ENCODE results near the gene TOM1L1. TPM values are rescaled to one million over a fixed set of nuclear protein-coding genes. Genes with fewer than 3 reads are reported as not detected.

TOM1L1 gene
- total RNA-seq, 2 experiments from 2014 or later: not detected

DNA sequence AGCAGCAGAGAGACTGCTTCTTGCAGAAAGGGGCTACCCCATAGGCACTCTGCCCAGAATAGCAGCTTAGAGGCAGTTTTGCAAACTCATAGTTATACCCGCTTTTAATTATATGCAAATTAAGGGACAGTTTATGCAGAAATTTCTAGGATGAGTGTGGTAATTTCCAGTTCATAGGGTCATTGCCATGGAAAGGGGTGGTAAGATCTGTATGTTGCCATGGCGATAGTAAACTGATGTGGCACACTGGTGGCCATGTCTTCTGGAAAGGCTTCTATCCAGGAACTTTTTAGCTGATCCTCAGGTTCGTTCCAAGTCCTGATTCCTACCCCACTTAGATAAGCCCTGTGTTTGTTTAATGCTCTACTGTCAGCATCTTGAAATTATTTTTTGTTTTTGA is 74.1 kb downstream of the TOM1L1 start:
- Histone ChIP-seq H3K36me3 (ENCODE audit: insufficient read depth, low read length) (no peaks in the 10 kb centered on the region), H3K9me3 (ENCODE audit: low read length) (peaks cover 7% of the 10 kb centered on the region; the same call in 1 of the 2 replicates), H3K4me2 (ENCODE audit: low read length) (no peak overlapping the region), H3K9me2 (ENCODE audit: insufficient read depth, low read length) (no peaks in the 10 kb centered on the region; the same call in 1 of the 2 replicates), H2AFZ (ENCODE audit: low read length) (no peak overlapping the region), H3K27ac (ENCODE audit: low read depth, low read length, poor library complexity, severe bottlenecking) (no peak overlapping the region), H3K79me2 (ENCODE audit: insufficient read depth, low read depth, low read length) (peaks cover 16% of the 10 kb centered on the region; the same call in 1 of the 2 replicates), H4K20me1 (ENCODE audit: insufficient read depth, low read length) (no peaks in the 10 kb centered on the region), H3K4me3 (ENCODE audit: low read depth, low read length, poor library complexity, severe bottlenecking) (no peak overlapping the region), H3K4me1 (ENCODE audit: insufficient read depth, low read length, poor library complexity, severe bottlenecking) (peaks cover 5% of the 10 kb centered on the region)
- no peak for DNase-seq (ENCODE audit: low spot score)
- POLR2A ChIA-PET: interaction anchor here (0.7 to 1.4 kb wide), 2 partner anchors 10 to 203 kb away, joined by 3 read pairs; no protein-coding TSS in a partner anchor
- intact Hi-C loops (cut with micrococcal nuclease; ENCODE audit: unreplicated experiment): loop anchor here (5.0 kb wide), 1 partner anchor 448 kb away; the partner anchor contains the start of gene MMD
- TF ChIP-seq, protein P1, sequence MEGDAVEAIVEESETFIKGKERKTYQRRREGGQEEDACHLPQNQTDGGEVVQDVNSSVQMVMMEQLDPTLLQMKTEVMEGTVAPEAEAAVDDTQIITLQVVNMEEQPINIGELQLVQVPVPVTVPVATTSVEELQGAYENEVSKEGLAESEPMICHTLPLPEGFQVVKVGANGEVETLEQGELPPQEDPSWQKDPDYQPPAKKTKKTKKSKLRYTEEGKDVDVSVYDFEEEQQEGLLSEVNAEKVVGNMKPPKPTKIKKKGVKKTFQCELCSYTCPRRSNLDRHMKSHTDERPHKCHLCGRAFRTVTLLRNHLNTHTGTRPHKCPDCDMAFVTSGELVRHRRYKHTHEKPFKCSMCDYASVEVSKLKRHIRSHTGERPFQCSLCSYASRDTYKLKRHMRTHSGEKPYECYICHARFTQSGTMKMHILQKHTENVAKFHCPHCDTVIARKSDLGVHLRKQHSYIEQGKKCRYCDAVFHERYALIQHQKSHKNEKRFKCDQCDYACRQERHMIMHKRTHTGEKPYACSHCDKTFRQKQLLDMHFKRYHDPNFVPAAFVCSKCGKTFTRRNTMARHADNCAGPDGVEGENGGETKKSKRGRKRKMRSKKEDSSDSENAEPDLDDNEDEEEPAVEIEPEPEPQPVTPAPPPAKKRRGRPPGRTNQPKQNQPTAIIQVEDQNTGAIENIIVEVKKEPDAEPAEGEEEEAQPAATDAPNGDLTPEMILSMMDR (conservative IDR thresholded peaks at IDR 0.05; ENCODE audit: low read length): no peak
- TF ChIP-seq EZH2phosphoT487 (IDR thresholded peaks at IDR 0.05; ENCODE audit: borderline replicate concordance, low read depth, low read length): no peak
- no TSS peak for BruUV-seq (replicated peaks)
- CTCF ChIA-PET (ENCODE audit: unreplicated experiment): no interaction called here

DNA sequence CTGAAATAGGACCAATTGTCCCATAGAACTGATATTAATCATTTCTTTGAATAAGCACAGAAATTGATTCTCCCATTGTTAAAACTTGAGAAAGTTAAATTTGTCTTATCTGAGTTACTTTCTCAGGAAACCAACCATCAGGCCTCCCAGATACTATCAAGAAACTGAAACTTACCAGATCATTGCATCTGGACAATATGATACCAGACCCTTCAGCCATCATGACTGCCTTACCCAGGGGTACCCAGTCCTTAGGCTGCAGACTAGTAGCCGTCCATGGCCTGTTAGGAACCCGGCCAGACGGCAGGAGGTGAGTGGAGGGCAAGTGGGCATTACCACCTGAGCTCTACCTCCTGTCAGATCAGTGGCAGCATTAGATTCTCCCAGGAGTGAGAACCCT is 75.7 kb downstream of the TOM1L1 start:
- no TSS peak for BruUV-seq (replicated peaks)
- ChIA-PET POLR2A (no interaction called here), CTCF (ENCODE audit: unreplicated experiment) (no interaction called here)
- Histone ChIP-seq H3K36me3 (ENCODE audit: insufficient read depth, low read length) (no peaks in the 10 kb centered on the region; the same call in 1 of the 2 replicates), H3K9me3 (ENCODE audit: low read length) (peaks cover 20% of the 10 kb centered on the region; the same call in 1 of the 2 replicates), H3K4me3 (ENCODE audit: low read depth, low read length, poor library complexity, severe bottlenecking) (no peak overlapping the region), H3K9me2 (ENCODE audit: insufficient read depth, low read length) (no peaks in the 10 kb centered on the region; the same call in 1 of the 2 replicates), H4K20me1 (ENCODE audit: insufficient read depth, low read length) (no peaks in the 10 kb centered on the region), H3K4me2 (ENCODE audit: low read length) (no peak overlapping the region), H3K79me2 (ENCODE audit: insufficient read depth, low read depth, low read length) (peaks cover 8% of the 10 kb centered on the region; the same call in 1 of the 2 replicates), H3K27ac (ENCODE audit: low read depth, low read length, poor library complexity, severe bottlenecking) (no peak overlapping the region), H3K4me1 (ENCODE audit: insufficient read depth, low read length, poor library complexity, severe bottlenecking) (no peaks in the 10 kb centered on the region), H2AFZ (ENCODE audit: low read length) (no peak overlapping the region)
- intact Hi-C loops (cut with micrococcal nuclease; ENCODE audit: unreplicated experiment): no loop called here
- DNase-seq (ENCODE audit: low spot score): no peak
- TF ChIP-seq EZH2phosphoT487 (IDR thresholded peaks at IDR 0.05; ENCODE audit: borderline replicate concordance, low read depth, low read length): no peak
- TF ChIP-seq, protein P1 (conservative IDR thresholded peaks at IDR 0.05; ENCODE audit: low read length): no peak

DNA sequence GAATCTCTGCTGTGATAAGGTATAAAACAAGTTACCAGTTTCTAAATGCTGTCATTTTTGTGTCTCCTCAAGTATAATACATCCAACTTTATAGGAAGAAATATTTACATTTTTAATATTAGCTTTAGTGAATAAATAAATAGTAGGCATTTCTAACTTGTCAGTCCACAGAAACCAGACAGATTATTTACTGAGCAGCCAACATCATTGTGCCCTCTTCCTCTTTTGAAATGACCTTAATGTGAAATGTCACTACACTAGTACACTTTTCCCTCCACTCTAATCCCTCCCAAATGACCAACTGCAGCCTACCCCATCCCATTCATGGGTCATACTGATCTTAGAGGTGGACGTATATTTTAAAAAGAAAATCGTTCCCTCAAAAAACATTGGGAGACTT is 77.1 kb downstream of the TOM1L1 start:
- Histone ChIP-seq H3K4me1 (ENCODE audit: insufficient read depth, low read length, poor library complexity, severe bottlenecking) (no peaks in the 10 kb centered on the region), H3K27ac (ENCODE audit: low read depth, low read length, poor library complexity, severe bottlenecking) (no peak overlapping the region), H2AFZ (ENCODE audit: low read length) (no peak overlapping the region), H3K9me3 (ENCODE audit: low read length) (peaks cover 20% of the 10 kb centered on the region; the same call in 1 of the 2 replicates), H3K9me2 (ENCODE audit: insufficient read depth, low read length) (no peaks in the 10 kb centered on the region), H3K79me2 (ENCODE audit: insufficient read depth, low read depth, low read length) (peaks cover 8% of the 10 kb centered on the region; the same call in 1 of the 2 replicates), H3K4me2 (ENCODE audit: low read length) (no peak overlapping the region), H4K20me1 (ENCODE audit: insufficient read depth, low read length) (no peaks in the 10 kb centered on the region), H3K4me3 (ENCODE audit: low read depth, low read length, poor library complexity, severe bottlenecking) (no peak overlapping the region), H3K36me3 (ENCODE audit: insufficient read depth, low read length) (no peaks in the 10 kb centered on the region; the same call in 1 of the 2 replicates)
- DNase-seq (ENCODE audit: low spot score): no peak
- BruUV-seq (replicated peaks): no TSS peak
- CTCF ChIA-PET (ENCODE audit: unreplicated experiment): no interaction called here
- no peak for TF ChIP-seq EZH2phosphoT487 (IDR thresholded peaks at IDR 0.05; ENCODE audit: borderline replicate concordance, low read depth, low read length)
- TF ChIP-seq, protein P1 (conservative IDR thresholded peaks at IDR 0.05; ENCODE audit: low read length): no peak
- intact Hi-C loops (cut with micrococcal nuclease; ENCODE audit: unreplicated experiment): no loop called here
- POLR2A ChIA-PET: interaction anchor here (1.0 kb wide), 1 partner anchor 11 kb away, joined by 3 read pairs; no protein-coding TSS in a partner anchor
